Large intestine (tissue), 3 donors: ENCODE measurements around the gene R3HDM2. TPM values are rescaled to one million over a fixed set of nuclear protein-coding genes. Genes with fewer than 3 reads are reported as not detected.

ENCODE experiments used
- DNase-seq, 2 donors: peaks; one replicate each; pipeline versions ENCODE4 v3.0.0 to v3.0.0-alpha.2; 2013
- H3K27ac ChIP-seq: one replicate; pipeline ENCODE4 v1.5.1; 2013; ENCODE audit warnings: low read length
- H3K27me3 ChIP-seq: 2 replicates; pipeline ENCODE4 v1.6.1; 2013; ENCODE audit warnings: low read length; ENCODE audit not compliant: control insufficient read depth, insufficient read depth
- H3K36me3 ChIP-seq: 2 replicates; pipeline ENCODE4 v1.6.1; 2013; ENCODE audit warnings: low read length; ENCODE audit not compliant: control insufficient read depth, insufficient read depth
- H3K4me1 ChIP-seq: one replicate; pipeline ENCODE4 v1.6.1; 2013; ENCODE audit warnings: low read length; ENCODE audit not compliant: control insufficient read depth, insufficient read depth
- H3K4me3 ChIP-seq: one replicate; pipeline ENCODE4 v1.5.1; 2013; ENCODE audit warnings: low read length
- H3K9me3 ChIP-seq: one replicate; pipeline ENCODE4 v1.6.1; 2013; ENCODE audit warnings: mild to moderate bottlenecking, low read depth, low read length, moderate library complexity; ENCODE audit not compliant: control insufficient read depth
- WGBS: methylation state at CpG from one replicate; pipeline ENCODE4 v1.1.5; 2013; ENCODE audit warnings: low lambda C conversion rate; ENCODE audit not compliant: insufficient coverage; 5-methylcytosine and 5-hydroxymethylcytosine counted together
- polyA plus RNA-seq: library from polyadenylated mRNA; unstranded; fragments of 120-200 nt; gene quantifications from one replicate; pipeline ENCODE4 v1.2.1, GENCODE V29; 2013

The R3HDM2 gene
- polyA plus RNA-seq, 1 donor, result 64.2 TPM

DNA sequence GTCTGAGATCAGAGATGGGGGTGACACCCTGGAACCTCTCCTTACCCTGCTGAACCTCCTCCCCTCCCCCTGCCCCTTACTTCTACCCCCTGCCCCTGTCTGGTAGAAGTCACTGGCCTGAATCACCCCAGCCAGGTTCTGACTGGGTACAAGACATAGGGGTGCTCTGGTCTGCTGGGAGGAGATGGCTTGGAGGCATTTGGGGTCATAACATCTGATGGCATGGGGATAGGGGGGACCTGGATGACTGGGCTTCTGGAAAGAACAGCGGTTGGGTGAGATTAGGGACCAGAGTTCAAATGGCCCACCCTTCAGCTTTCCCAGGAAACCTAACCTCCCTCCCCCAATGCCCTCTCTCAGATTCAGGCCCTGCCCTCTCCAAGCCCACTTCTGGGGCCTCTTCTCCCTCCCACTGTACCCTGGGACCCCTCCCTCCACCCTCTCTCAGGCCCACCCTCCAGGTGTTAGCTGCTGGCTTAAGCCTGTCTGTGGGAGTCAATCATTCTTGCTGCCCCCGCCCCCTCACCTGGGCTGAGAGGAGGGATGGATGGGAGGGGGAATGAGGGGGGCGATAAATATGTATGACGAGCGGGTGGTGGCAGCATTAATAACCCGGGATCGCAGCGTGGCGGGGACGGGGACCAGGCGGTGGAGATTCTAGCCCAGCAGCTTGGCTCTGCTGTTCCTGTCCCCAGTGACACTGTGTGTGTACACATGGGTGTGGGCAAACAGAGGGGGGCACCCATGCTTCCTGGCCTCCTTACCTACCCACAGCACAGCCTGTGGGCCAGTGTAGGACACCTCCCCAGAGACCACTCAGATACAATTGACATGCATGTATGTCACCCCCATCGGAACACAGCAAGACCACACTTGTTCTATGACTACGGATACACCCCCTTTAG, 208.3 kb downstream of the R3HDM2 start:
- no peak for DNase-seq
- H3K27ac ChIP-seq, result no peak overlapping the region
- peaks cover 6% of the 10 kb centered on the region for H3K9me3 ChIP-seq
- WGBS, result no CpG with 5 or more reads among the region's 13 CpGs
- H3K4me3 ChIP-seq, result no peak overlapping the region
- peaks cover 34% of the 10 kb centered on the region for H3K4me1 ChIP-seq
- H3K36me3 ChIP-seq, result no peaks in the 10 kb centered on the region
- peaks cover 100% of the 10 kb centered on the region for H3K27me3 ChIP-seq

- Histone ChIP-seq H3K4me3 (no peak overlapping the region), H3K9me3 (peaks cover 10% of the 10 kb centered on the region), H3K4me1 (peaks cover 30% of the 10 kb centered on the region), H3K36me3 (no peaks in the 10 kb centered on the region), H3K27ac (no peak overlapping the region), H3K27me3 (peaks cover 98% of the 10 kb centered on the region)
- no peak for DNase-seq
- WGBS, result no CpG with 5 or more reads among the region's 24 CpGs
Measured at GRCh38 chr12:57221169-57221917, 209.5 kb downstream of the R3HDM2 start.

DNA sequence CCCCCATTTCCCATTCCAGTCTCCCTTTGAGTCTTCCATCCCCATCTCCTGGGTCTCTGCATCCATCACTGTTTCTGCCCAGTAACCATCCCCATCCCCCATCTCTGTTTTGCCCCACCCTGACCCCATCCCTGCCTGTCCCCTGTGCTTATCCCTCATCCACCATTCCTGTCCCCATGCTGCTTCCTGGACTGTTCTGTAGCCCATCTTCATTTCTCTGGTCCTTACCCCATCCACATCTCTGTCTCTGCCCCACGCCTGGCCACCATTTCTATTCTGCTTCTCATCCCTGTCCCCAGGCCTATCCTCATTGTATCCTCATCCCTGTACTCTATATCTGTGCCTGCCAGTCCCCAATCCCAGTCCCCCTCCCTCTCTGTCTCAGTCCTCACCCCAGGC, 210.1 kb downstream of the R3HDM2 start:
- 33% methylated on average over 1 of the region's 1 CpG for whole genome bisulfite sequencing
- peaks cover 27% of the 10 kb centered on the region for H3K4me1 ChIP-seq
- H3K36me3 ChIP-seq, result no peaks in the 10 kb centered on the region
- H3K27ac ChIP-seq, result no peak overlapping the region
- peaks cover 10% of the 10 kb centered on the region for H3K9me3 ChIP-seq
- peaks cover 98% of the 10 kb centered on the region for H3K27me3 ChIP-seq
- DNase-seq, result no peak
- no peak overlapping the region for H3K4me3 ChIP-seq

DNA sequence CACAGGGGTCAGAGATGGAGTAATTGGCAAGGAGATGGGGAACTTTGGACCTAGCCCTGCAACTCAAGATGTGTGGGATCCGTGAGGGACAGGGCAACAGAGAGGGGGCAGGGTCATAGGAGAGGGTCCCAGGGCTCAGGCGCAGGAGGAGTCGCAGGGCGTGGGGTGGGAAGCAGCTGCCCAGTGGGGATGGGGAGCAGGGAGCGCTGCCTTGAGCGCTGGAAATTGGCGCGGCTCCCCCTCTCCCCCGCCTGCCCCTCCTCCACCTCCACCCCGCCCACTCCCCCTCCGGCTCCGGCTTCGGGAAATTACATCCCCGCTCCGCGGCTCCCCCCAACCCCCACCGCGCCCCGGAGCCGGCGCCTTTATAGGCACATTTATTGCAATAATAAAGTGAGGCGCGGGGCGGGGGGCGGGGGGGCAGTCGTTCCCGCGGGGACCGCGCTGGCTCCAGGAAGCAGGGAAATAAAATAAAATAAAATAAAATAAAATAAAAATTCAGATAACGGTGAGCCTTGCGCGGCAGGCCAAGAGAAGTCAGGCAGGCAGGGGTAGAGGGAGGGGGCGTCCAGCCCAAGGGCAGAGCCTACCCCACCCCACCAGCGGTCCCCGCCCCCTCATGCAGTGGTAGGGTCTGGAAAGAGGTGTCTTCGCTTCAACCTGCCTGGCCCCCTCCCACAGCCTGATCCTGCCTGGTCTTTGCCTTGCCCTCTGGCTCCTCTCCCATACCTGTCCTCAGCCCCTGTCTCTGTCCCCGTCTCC, 210.7 kb downstream of the R3HDM2 start:
- no peak overlapping the region for H3K4me3 ChIP-seq
- no peak for DNase-seq
- H3K36me3 ChIP-seq, result no peaks in the 10 kb centered on the region
- H3K27me3 ChIP-seq, result peaks cover 98% of the 10 kb centered on the region
- no CpG with 5 or more reads among the region's 38 CpGs for WGBS
- H3K4me1 ChIP-seq, result peaks cover 26% of the 10 kb centered on the region
- no peak overlapping the region for H3K27ac ChIP-seq
- peaks cover 6% of the 10 kb centered on the region for H3K9me3 ChIP-seq

DNA sequence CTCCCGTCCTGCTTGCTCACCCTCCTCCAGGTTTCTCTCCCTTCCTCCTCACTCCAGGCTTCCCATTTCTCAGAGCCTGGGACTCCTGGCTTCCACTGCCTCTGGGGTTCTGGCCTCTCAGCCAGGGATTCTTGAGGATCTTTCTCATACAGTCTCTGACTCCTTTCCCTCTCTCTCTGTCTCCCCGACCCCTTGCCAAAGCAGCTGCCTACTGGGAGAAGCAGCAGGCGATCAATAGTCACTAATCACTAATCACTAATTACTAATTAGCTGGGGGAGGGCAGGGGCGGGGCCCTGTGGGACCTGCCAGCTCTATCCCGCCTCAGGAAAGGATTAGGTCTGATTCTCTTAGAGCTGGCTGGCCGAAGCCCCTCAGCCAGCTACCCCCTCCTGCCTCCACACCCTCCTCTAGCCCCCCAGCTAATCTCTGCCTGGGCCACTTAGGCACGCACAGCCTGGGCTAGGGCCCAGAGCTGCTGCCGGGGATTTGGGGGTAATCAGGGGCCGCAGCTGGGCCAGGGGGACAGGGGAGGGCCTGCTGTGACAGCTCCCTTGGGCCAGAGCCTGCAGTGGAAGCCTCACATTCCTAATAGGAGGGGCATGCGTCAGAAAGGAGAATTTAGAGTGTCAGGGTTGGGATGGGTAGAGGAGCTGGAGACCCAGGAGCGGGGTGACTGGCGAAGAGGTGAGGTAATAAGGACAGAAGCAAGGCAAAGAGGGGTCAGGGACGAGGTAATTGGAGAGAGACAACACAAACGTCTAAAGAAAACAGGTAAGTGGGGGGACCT, 211.4 kb downstream of the R3HDM2 start:
- Histone ChIP-seq H3K4me3 (no peak overlapping the region), H3K36me3 (no peaks in the 10 kb centered on the region), H3K27ac (no peak overlapping the region), H3K4me1 (peaks cover 23% of the 10 kb centered on the region), H3K9me3 (peaks cover 4% of the 10 kb centered on the region), H3K27me3 (peaks cover 98% of the 10 kb centered on the region)
- DNase-seq, result no peak
- 40% methylated on average over 2 of the region's 14 CpGs for WGBS

DNA sequence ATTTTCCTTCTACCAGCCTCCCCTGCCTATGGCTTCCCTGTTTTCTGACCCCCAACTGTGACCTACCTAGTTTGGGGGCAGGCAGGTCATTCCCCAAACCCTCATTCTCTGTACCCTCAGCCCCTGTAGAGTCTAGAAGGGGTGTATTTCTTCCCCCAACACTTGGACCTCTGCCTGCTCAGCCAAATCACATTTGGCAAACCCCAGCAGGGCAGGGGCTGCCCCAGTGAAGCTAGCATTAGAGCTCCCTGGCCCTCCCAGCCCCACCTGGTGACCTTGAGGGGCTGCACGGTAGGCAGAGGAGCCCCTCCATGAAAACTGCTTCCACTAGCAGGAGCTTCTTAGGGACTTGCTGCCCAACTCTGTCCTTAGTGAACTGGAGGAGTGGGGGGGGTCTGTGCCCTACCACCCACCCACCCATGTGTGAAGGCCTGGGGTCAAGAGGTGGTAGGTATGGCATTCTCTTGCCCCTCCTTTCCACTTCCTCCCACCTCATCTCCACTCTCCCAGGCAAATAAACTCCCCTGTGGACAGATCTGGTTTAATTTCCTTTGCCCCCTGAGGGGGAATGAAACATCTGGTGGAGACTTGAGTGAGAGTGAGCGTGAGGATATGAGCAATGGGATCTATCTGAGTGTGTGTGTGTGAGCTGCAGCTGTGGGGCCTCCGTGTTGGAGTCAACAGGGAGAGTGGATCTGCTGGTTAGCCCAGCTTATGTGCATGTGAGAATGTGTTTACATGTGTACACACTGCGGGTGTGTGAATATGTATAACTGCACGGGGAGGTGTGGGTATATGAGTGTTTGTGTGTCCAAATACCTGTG, 212.6 kb downstream of the R3HDM2 start:
- no peaks in the 10 kb centered on the region for H3K36me3 ChIP-seq
- no peak overlapping the region for H3K4me3 ChIP-seq
- DNase-seq, result no peak
- WGBS, result no CpG with 5 or more reads among the region's 5 CpGs
- no peak overlapping the region for H3K27ac ChIP-seq
- H3K9me3 ChIP-seq, result peaks cover 4% of the 10 kb centered on the region
- peaks cover 90% of the 10 kb centered on the region for H3K27me3 ChIP-seq
- peaks cover 23% of the 10 kb centered on the region for H3K4me1 ChIP-seq

GRCh38 chr12:57216921-57217879, 213.6 kb downstream of the R3HDM2 start:
- DNase-seq, result no peak
- H3K27me3 ChIP-seq, result peaks cover 79% of the 10 kb centered on the region
- WGBS, result no CpG with 5 or more reads among the region's 63 CpGs
- H3K36me3 ChIP-seq, result peaks cover 7% of the 10 kb centered on the region
- peaks cover 4% of the 10 kb centered on the region for H3K9me3 ChIP-seq
- H3K4me3 ChIP-seq, result peak overlapping the region; percentile 11
- H3K4me1 ChIP-seq, result peaks cover 23% of the 10 kb centered on the region
- H3K27ac ChIP-seq, result no peak overlapping the region

DNA sequence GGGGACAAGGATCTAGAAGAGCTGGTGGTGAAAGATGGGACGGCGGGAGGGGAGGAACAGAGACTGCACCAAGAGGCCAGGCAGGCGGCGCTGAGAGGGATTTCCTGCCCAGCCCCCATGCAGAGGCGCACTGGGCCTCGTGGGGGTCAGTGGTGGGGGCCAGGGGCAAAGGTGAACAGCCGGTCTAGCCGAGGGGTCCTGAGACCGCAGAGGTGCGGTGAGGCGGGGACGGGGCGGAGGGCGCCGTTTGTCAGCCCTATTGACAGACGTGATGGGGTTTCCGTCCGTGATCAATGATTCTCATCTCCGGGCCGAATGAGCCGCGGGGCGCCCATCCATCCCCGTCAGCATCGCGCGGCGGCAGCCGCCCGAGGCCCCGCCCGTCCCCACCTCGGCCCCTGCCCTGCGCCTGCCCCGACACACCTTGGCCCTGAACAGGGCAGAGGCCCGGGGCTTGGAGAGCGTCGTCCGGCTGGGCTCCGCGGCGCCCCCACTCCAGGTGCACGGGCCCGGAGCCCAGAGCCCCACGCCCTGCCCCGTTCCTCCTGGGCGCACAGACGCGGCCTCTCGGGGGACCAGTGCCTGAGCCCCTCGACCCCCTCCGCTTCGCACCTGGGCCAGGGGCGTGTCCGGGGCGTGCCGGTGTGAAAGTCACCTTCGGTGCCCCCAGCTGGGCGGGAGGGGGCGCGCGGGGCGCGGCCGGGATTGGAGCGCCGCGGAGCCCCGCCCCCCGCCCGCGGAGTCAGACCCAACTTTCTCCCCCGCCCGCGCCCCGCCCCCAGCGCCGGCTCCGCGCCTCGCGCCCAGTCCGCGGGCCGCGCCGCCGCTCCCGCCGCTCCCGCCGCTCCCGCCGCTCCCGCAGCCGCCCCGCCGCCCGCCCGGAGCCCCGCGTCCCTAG, 214.6 kb downstream of the R3HDM2 start, which contains the start of gene NXPH4:
Gene NXPH4 (plus strand): TSS at position 781 of the 898 bp plus-strand sequence. CDS start 176 bp downstream, outside the sequence.
- DNase-seq, result peak in 1 of 2 donors; percentile 32
- Histone ChIP-seq H3K27me3 (peaks cover 70% of the 10 kb centered on the region), H3K4me1 (peaks cover 18% of the 10 kb centered on the region), H3K9me3 (peaks cover 4% of the 10 kb centered on the region), H3K36me3 (peaks cover 16% of the 10 kb centered on the region), H3K4me3 (peak within 1 kb of the TSS; percentile 11), H3K27ac (no peak within 1 kb of the TSS)
- no CpG with 5 or more reads among the region's 102 CpGs for WGBS
